Tibial nerve (tissue), 4 donors: ENCODE measurements around the gene KCTD18.

Source experiments
- EP300 ChIP-seq, 2 donors: sonication (generic); formaldehyde crosslinking; IDR thresholded peaks; one replicate each; pipeline ENCODE4 v1.6.1; 2017; ENCODE audit warnings: antibody characterized with exemption in 2 of 2, mild to moderate bottlenecking in 1 of 2
- POLR2A ChIP-seq, 2 donors: fragments of 450-650 bp; IDR thresholded peaks; one replicate each; pipeline ENCODE4 v1.6.1; 2017; ENCODE audit warnings: antibody characterized with exemption in 2 of 2, mild to moderate bottlenecking in 2 of 2, moderate library complexity in 2 of 2
- TF ChIP-seq, protein P1 (sequence below), 5 experiments: fragments of 200-600 bp in 3 of 5; fragments of 450-650 bp in 2 of 5; sonication (generic) in 3 of 5; IDR thresholded peaks; one replicate each; pipeline ENCODE4 v1.5.1; 2016 to 2019; ENCODE audit warnings: antibody characterized with exemption in 5 of 5, mild to moderate bottlenecking in 3 of 5, moderate library complexity in 2 of 5

DNA sequence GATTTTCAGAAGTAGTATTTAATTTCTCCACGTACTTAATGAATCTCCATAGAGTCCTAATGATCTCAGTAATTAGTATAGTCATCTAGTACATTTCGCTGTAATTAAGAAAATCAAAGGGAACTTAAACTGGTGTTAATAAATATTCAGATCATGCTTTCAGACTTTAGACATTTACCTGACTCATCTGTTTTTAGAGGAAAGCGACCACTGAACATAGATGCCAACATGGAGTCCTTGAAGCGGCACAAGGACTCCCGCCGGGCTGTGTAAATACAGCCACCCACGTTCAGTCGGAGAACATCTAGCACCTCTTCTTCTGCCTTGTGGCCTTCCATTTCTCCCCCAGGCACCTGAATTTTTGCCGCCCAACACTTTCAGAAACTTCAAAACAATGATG is 3.2 kb downstream of the KCTD18 start:
- TF ChIP-seq, protein P1, sequence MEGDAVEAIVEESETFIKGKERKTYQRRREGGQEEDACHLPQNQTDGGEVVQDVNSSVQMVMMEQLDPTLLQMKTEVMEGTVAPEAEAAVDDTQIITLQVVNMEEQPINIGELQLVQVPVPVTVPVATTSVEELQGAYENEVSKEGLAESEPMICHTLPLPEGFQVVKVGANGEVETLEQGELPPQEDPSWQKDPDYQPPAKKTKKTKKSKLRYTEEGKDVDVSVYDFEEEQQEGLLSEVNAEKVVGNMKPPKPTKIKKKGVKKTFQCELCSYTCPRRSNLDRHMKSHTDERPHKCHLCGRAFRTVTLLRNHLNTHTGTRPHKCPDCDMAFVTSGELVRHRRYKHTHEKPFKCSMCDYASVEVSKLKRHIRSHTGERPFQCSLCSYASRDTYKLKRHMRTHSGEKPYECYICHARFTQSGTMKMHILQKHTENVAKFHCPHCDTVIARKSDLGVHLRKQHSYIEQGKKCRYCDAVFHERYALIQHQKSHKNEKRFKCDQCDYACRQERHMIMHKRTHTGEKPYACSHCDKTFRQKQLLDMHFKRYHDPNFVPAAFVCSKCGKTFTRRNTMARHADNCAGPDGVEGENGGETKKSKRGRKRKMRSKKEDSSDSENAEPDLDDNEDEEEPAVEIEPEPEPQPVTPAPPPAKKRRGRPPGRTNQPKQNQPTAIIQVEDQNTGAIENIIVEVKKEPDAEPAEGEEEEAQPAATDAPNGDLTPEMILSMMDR (IDR thresholded peaks at IDR 0.05) = no peak
- no peak for TF ChIP-seq POLR2A (IDR thresholded peaks at IDR 0.05)
- no peak for TF ChIP-seq EP300 (IDR thresholded peaks at IDR 0.05)
